GM19023 (cell line): Measurements from ENCODE around the gene XBP1.
"Not testable (repeated sequence)": the region's sequence is repeated elsewhere in the genome, so short reads cannot be mapped to it uniquely, and the experiment has no call there.

Experiments
- ATAC-seq: cut with Tn5 transposase; IDR thresholded peaks from one replicate; pipeline ENCODE4 v1.9.1; 2021; ENCODE audit warnings: mild to moderate bottlenecking, moderate library complexity; ENCODE audit not compliant: unreplicated experiment

Gene XBP1

GRCh38 chr22:28800308-28801041 is at the start of gene XBP1:
Gene XBP1, minus strand, starts transcription at chr22:28800569.
- ATAC-seq = peak; percentile 91

- no peak for ATAC-seq
Observed at GRCh38 chr22:28846994-28847393, 46.6 kb upstream of the XBP1 start.

- not testable (repeated sequence) for ATAC-seq
Observed at GRCh38 chr22:28844277-28844676, 43.9 kb upstream of the XBP1 start.

GRCh38 chr22:28843633-28844032 is 43.3 kb upstream of the XBP1 start:
- no peak for ATAC-seq

- ATAC-seq = no peak
Observed at GRCh38 chr22:28841111-28841510, 40.7 kb upstream of the XBP1 start.

- no peak for ATAC-seq
Observed at GRCh38 chr22:28838971-28839370, 38.6 kb upstream of the XBP1 start.

GRCh38 chr22:28837640-28838039 is 37.3 kb upstream of the XBP1 start:
- no peak for ATAC-seq

GRCh38 chr22:28835630-28836189 is 35.3 kb upstream of the XBP1 start:
- no peak for ATAC-seq

- no peak for ATAC-seq
Observed at GRCh38 chr22:28833276-28833923, 33.0 kb upstream of the XBP1 start.

- ATAC-seq = no peak
Observed at GRCh38 chr22:28832731-28833130, 32.4 kb upstream of the XBP1 start.

GRCh38 chr22:28831140-28832072 is 31.0 kb upstream of the XBP1 start:
- ATAC-seq = no peak

GRCh38 chr22:28830441-28830840 is 30.1 kb upstream of the XBP1 start:
- ATAC-seq = no peak

GRCh38 chr22:28829358-28830181 is 29.2 kb upstream of the XBP1 start:
- ATAC-seq = no peak

- ATAC-seq = no peak
Observed at GRCh38 chr22:28826921-28827320, 26.6 kb upstream of the XBP1 start.

- ATAC-seq = not testable (repeated sequence)
Observed at GRCh38 chr22:28826430-28826829, 26.1 kb upstream of the XBP1 start.

- ATAC-seq = not testable (repeated sequence)
Observed at GRCh38 chr22:28824455-28824854, 24.1 kb upstream of the XBP1 start.

GRCh38 chr22:28822930-28823551 is 22.7 kb upstream of the XBP1 start:
- ATAC-seq = no peak

GRCh38 chr22:28821452-28821851 is 21.1 kb upstream of the XBP1 start:
- ATAC-seq = no peak

- no peak for ATAC-seq
Observed at GRCh38 chr22:28820885-28821284, 20.5 kb upstream of the XBP1 start.
